Activated CD4-positive, alpha-beta memory T cell treated with anti-CD3 and anti-CD28 coated beads, Interleukin-2, amount 10 ng/mL, durations not matched to agents 7 days and 5 days (primary cell): Measurements from ENCODE around the gene RNASE2. TPM values are rescaled to one million over a fixed set of nuclear protein-coding genes. Genes with fewer than 3 reads are reported as not detected.

ENCODE experiments used
- CTCF ChIA-PET: fragments of 350-600 bp; sonication (Branson Sonifier 250); formaldehyde crosslinking; loops from one replicate; lab custom pipeline; 2021; ENCODE audit warnings: antibody characterized with exemption, inconsistent platforms; lab: Charles Lee
- POLR2A ChIA-PET: fragments of 350-600 bp; sonication (Branson Sonifier 250); formaldehyde crosslinking; loops from one replicate; lab custom pipeline; 2021; ENCODE audit warnings: antibody characterized with exemption; lab: Charles Lee
- DNase-seq: peaks from one replicate; pipeline ENCODE4 v3.0.0-alpha.2; 2020
- H3K27ac Mint-ChIP-seq: one replicate; pipeline ENCODE4 v1.8.0; 2021; ENCODE audit warnings: mild to moderate bottlenecking, mixed read lengths
- H3K27me3 Mint-ChIP-seq: one replicate; pipeline ENCODE4 v1.8.0; 2021; ENCODE audit warnings: mixed read lengths
- H3K36me3 Mint-ChIP-seq: one replicate; pipeline ENCODE4 v1.8.0; 2021; ENCODE audit warnings: low read depth, mixed read lengths
- H3K4me1 Mint-ChIP-seq: one replicate; pipeline ENCODE4 v1.8.0; 2021; ENCODE audit warnings: mixed read lengths
- H3K4me3 Mint-ChIP-seq: one replicate; pipeline ENCODE4 v1.8.0; 2021; ENCODE audit warnings: mild to moderate bottlenecking, mixed read lengths
- H3K9me3 Mint-ChIP-seq: one replicate; pipeline ENCODE4 v1.8.0; 2021; ENCODE audit warnings: mixed read lengths
- total RNA-seq, 2 experiments: library from RNA; stranded (reverse); gene quantifications; one replicate each; pipeline ENCODE4 v1.2.3, GENCODE V29; 2021

RNASE2 gene
- total RNA-seq, 2 experiments from 2014 or later, result not detected

GRCh38 chr14:20988717-20989470 lies 33.6 kb downstream of the RNASE2 start:
- ChIA-PET POLR2A (interaction anchor here (0.6 to 1.0 kb wide), 2 partner anchors 14 to 114 kb away, joined by 3 to 4 read pairs; no protein-coding TSS in a partner anchor), CTCF (interaction anchor here (0.6 to 3.4 kb wide), 4 partner anchors 18 to 104 kb away, joined by 3 to 14 read pairs (median 4); no protein-coding TSS in a partner anchor)
- Mint-ChIP-seq H3K27ac (peak overlapping the region; percentile 22), H3K36me3 (peaks cover 29% of the 10 kb centered on the region), H3K9me3 (no peaks in the 10 kb centered on the region), H3K27me3 (no peaks in the 10 kb centered on the region), H3K4me3 (peak overlapping the region; percentile 40), H3K4me1 (peaks cover 49% of the 10 kb centered on the region)
- DNase-seq, result no peak

DNA sequence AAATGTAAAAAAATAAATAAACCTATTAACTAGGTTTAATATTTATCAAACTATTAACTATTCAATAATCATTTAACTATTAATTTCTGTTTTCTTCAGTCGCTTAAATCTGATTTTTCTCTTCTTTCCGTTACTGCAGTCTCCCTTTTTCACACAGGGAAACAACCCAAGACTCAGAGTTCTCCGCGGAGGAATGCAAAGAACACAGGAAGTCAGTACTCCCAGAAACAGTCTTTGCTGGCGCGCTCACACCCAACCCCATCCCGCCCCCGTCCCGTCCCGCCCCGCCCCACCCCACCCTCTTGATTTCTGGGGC lies 34.1 kb downstream of the RNASE2 start:
- peak overlapping the region; percentile 81 for H3K27ac Mint-ChIP-seq
- ChIA-PET POLR2A (interaction anchor here (0.6 to 1.0 kb wide), 2 partner anchors 14 to 114 kb away, joined by 3 to 4 read pairs; no protein-coding TSS in a partner anchor), CTCF (interaction anchor here (0.9 to 3.4 kb wide), 3 partner anchors 18 to 103 kb away, joined by 3 to 14 read pairs (median 3); no protein-coding TSS in a partner anchor)
- DNase-seq, result no peak
- H3K4me3 Mint-ChIP-seq, result peak overlapping the region; percentile 93
- no peaks in the 10 kb centered on the region for H3K9me3 Mint-ChIP-seq
- H3K36me3 Mint-ChIP-seq, result peaks cover 33% of the 10 kb centered on the region
- H3K27me3 Mint-ChIP-seq, result no peaks in the 10 kb centered on the region
- H3K4me1 Mint-ChIP-seq, result peaks cover 52% of the 10 kb centered on the region

- Mint-ChIP-seq H3K4me3 (peak within 1 kb of the TSS; percentile 93), H3K27me3 (no peaks in the 10 kb centered on the region), H3K36me3 (peaks cover 38% of the 10 kb centered on the region)
Observed at GRCh38 chr14:20989787-20990600, 34.7 kb downstream of the RNASE2 start, which contains the start of gene METTL17. Gene METTL17, plus strand, starts transcription at chr14:20989980. Its CDS starts 23 bp downstream, at chr14:20990003.

DNA sequence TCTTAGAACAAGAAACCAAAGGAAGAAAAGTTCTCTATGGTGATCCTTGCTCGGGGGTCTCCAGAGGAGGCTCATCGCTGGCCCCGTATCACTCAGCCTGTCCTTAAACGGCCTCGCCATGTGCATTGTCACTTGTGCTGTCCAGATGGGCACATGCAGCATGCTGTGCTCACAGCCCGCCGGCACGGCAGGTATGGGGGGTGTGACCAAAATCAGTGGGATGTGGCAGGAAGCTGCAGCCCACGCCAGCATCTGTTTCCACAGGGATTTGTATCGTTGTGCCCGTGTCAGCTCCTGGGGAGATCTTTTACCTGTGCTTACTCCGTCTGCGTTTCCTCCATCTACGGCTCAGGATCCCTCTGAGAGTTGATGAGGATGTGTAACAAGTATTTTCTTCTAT lies 41.2 kb downstream of the RNASE2 start:
- Mint-ChIP-seq H3K4me1 (peaks cover 26% of the 10 kb centered on the region), H3K4me3 (no peak overlapping the region), H3K27ac (no peak overlapping the region), H3K36me3 (peaks cover 55% of the 10 kb centered on the region), H3K27me3 (no peaks in the 10 kb centered on the region), H3K9me3 (no peaks in the 10 kb centered on the region)
- CTCF ChIA-PET, result interaction anchor here (1.0 to 1.8 kb wide), 3 partner anchors 18 to 108 kb away, joined by 4 to 6 read pairs (median 4); no protein-coding TSS in a partner anchor
- no peak for DNase-seq
- POLR2A ChIA-PET, result interaction anchor here (1.0 kb wide), 1 partner anchor 108 kb away, joined by 3 read pairs; no protein-coding TSS in a partner anchor

More at GRCh38 chr14:20989787-20990600, 34.7 kb downstream of the RNASE2 start, which contains the start of gene METTL17:
- peak; percentile 90 for DNase-seq
- CTCF ChIA-PET, result interaction anchor here (1.4 to 3.4 kb wide), 3 partner anchors 19 to 103 kb away, joined by 3 to 19 read pairs (median 14); no protein-coding TSS in a partner anchor
- Mint-ChIP-seq H3K4me1 (peaks cover 57% of the 10 kb centered on the region), H3K27ac (peak within 1 kb of the TSS; percentile 81), H3K9me3 (no peaks in the 10 kb centered on the region)
- POLR2A ChIA-PET, result interaction anchor here (1.0 kb wide), 1 partner anchor 113 kb away, joined by 4 read pairs; no protein-coding TSS in a partner anchor

GRCh38 chr14:20997115-20997514 lies 41.8 kb downstream of the RNASE2 start:
- DNase-seq, result no peak
- H3K9me3 Mint-ChIP-seq, result no peaks in the 10 kb centered on the region
- peaks cover 51% of the 10 kb centered on the region for H3K36me3 Mint-ChIP-seq
- CTCF ChIA-PET, result interaction anchor here (0.7 to 1.8 kb wide), 5 partner anchors 14 to 179 kb away, joined by 3 to 6 read pairs (median 4); no protein-coding TSS in a partner anchor
- no peak overlapping the region for H3K4me3 Mint-ChIP-seq
- no peak overlapping the region for H3K27ac Mint-ChIP-seq
- no peaks in the 10 kb centered on the region for H3K27me3 Mint-ChIP-seq
- peaks cover 20% of the 10 kb centered on the region for H3K4me1 Mint-ChIP-seq
- POLR2A ChIA-PET, result no interaction called here

GRCh38 chr14:20997564-20997963 lies 42.3 kb downstream of the RNASE2 start:
- Mint-ChIP-seq H3K4me3 (no peak overlapping the region), H3K4me1 (peaks cover 18% of the 10 kb centered on the region), H3K27ac (no peak overlapping the region), H3K9me3 (no peaks in the 10 kb centered on the region), H3K36me3 (peaks cover 46% of the 10 kb centered on the region), H3K27me3 (no peaks in the 10 kb centered on the region)
- DNase-seq, result no peak
- ChIA-PET POLR2A (interaction anchor here (1.4 kb wide), 1 partner anchor 17 kb away, joined by 4 read pairs; no protein-coding TSS in a partner anchor), CTCF (interaction anchor here (0.7 to 2.8 kb wide), 7 partner anchors 14 to 180 kb away, joined by 3 to 18 read pairs (median 4); no protein-coding TSS in a partner anchor)

GRCh38 chr14:20998139-20998538 lies 42.9 kb downstream of the RNASE2 start:
- CTCF ChIA-PET, result interaction anchor here (0.9 to 3.2 kb wide), 4 partner anchors 17 to 106 kb away, joined by 3 to 18 read pairs (median 9); no protein-coding TSS in a partner anchor
- H3K9me3 Mint-ChIP-seq, result no peaks in the 10 kb centered on the region

DNA sequence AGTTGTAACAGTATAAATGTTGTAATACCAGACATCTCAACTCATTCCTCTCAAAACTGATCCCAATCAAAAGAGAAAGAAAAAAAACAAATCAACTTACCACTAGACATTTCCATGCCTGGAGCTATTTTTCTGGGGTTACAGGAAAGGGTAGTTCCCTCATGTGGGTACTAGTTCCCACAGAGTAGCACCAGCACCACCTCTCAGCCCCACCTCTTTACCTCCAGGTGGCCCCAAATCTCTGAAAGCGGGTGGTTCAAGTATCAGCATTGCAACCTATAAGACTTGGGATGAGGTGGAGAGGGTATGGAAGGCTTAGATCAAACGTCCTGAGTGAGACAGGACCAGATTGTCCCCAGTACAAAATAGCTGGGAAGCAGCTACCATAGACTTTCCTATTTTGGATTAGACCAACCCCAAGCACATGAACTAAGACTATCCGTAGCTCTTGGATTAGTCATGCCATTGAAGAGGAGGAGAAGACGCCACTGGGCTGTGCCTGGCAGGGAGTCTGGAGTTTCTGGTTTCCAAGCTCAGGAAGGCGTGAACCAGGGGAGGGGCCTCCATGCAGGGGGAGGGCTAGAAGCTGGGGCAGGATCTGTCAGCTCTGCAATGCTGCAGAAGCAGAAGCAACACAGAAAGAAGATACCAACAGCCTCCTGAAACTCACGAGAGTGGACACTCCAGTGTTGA lies 43.5 kb downstream of the RNASE2 start, which contains the start of gene SLC39A2:
SLC39A2 (plus strand) TSS at position 620 of the 693 bp plus-strand sequence. CDS start 154 bp downstream, outside the sequence.
- H3K27me3 Mint-ChIP-seq, result no peaks in the 10 kb centered on the region
- peaks cover 13% of the 10 kb centered on the region for H3K4me1 Mint-ChIP-seq
- H3K4me3 Mint-ChIP-seq, result no peak within 1 kb of the TSS
- no peaks in the 10 kb centered on the region for H3K9me3 Mint-ChIP-seq
- no peak within 1 kb of the TSS for H3K27ac Mint-ChIP-seq
- peaks cover 37% of the 10 kb centered on the region for H3K36me3 Mint-ChIP-seq
- ChIA-PET POLR2A (interaction anchor here (1.4 kb wide), 1 partner anchor 16 kb away, joined by 4 read pairs; no protein-coding TSS in a partner anchor), CTCF (interaction anchor here (0.9 to 3.2 kb wide), 4 partner anchors 16 to 94 kb away, joined by 3 to 18 read pairs (median 8); no protein-coding TSS in a partner anchor)
- no peak for DNase-seq

More at GRCh38 chr14:20998139-20998538, 42.9 kb downstream of the RNASE2 start:
- Mint-ChIP-seq H3K27ac (no peak overlapping the region), H3K4me3 (no peak overlapping the region), H3K27me3 (no peaks in the 10 kb centered on the region), H3K4me1 (peaks cover 15% of the 10 kb centered on the region), H3K36me3 (peaks cover 41% of the 10 kb centered on the region)
- no peak for DNase-seq
- POLR2A ChIA-PET, result interaction anchor here (1.4 kb wide), 1 partner anchor 17 kb away, joined by 4 read pairs; no protein-coding TSS in a partner anchor

DNA sequence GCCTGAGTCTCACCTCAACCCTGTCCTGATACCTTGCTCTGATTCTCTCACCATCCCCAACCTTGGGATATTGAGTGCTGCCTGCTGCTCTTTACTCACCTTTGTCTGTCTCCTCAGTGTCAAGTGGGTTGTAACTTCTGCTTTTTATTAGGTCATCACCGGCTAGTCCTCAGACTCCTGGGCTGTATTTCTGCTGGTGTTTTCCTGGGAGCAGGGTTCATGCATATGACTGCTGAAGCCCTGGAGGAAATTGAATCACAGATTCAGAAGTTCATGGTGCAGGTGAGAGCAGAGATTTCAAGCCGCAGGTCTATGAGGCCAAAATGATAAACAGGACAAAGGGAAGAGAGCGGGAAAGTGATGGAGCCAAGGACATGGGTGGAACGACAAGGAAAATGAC lies 44.3 kb downstream of the RNASE2 start:
- no peak for DNase-seq
- Mint-ChIP-seq H3K27ac (no peak overlapping the region), H3K27me3 (no peaks in the 10 kb centered on the region), H3K4me3 (no peak overlapping the region), H3K4me1 (peaks cover 9% of the 10 kb centered on the region), H3K36me3 (peaks cover 31% of the 10 kb centered on the region), H3K9me3 (no peaks in the 10 kb centered on the region)
- ChIA-PET POLR2A (no interaction called here), CTCF (interaction anchor here (1.3 to 3.2 kb wide), 3 partner anchors 15 to 93 kb away, joined by 4 to 18 read pairs (median 12); no protein-coding TSS in a partner anchor)

GRCh38 chr14:21001218-21001617 lies 45.9 kb downstream of the RNASE2 start:
- Mint-ChIP-seq H3K27ac (no peak overlapping the region), H3K27me3 (no peaks in the 10 kb centered on the region), H3K9me3 (no peaks in the 10 kb centered on the region), H3K4me3 (no peak overlapping the region), H3K36me3 (peaks cover 15% of the 10 kb centered on the region), H3K4me1 (peaks cover 4% of the 10 kb centered on the region)
- DNase-seq, result no peak
- CTCF ChIA-PET, result interaction anchor here (3.2 to 6.4 kb wide), 2 partner anchors 13 to 30 kb away, joined by 12 to 61 read pairs; no protein-coding TSS in a partner anchor
- POLR2A ChIA-PET, result no interaction called here

DNA sequence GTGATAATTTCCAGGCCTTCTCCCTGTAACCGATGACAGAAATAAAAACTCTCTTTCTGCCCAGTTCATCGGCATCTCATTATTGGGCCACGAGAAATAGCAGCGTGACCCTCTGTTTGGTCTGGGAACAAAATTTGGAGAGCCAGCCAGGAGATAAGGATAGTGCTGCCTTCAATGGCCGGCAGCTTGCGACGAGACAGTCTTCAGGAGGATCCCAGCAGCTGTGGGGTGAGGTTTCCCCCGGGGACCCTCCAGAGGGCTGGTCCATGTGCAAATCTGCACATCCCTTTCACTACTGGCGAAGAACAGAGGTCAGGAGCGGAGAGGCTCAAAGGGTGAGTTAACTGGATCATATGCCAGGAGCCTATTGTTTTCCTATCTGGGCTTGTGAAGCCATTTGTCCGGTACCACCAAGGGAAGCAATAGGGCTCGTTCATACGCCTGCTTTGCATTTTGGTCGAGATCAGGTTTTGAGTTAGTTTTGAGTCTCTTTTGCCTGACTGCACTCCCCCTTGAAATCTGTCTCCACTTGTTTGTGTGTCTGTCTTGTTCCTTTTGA lies 48.6 kb downstream of the RNASE2 start:
- H3K9me3 Mint-ChIP-seq, result no peaks in the 10 kb centered on the region
- CTCF ChIA-PET, result interaction anchor here (1.4 to 6.4 kb wide), 5 partner anchors 10 to 100 kb away, joined by 4 to 61 read pairs (median 5); partner anchors contain the start of gene RNASE13
- H3K27ac Mint-ChIP-seq, result no peak overlapping the region
- no peaks in the 10 kb centered on the region for H3K27me3 Mint-ChIP-seq
- peaks cover 2% of the 10 kb centered on the region for H3K4me1 Mint-ChIP-seq
- DNase-seq, result no peak
- no peak overlapping the region for H3K4me3 Mint-ChIP-seq
- H3K36me3 Mint-ChIP-seq, result no peaks in the 10 kb centered on the region
- POLR2A ChIA-PET, result no interaction called here
